HepG2 (cell line): ENCODE measurements around the gene AUTS2. TPM values are rescaled to one million over a fixed set of nuclear protein-coding genes. Genes with fewer than 3 reads are reported as not detected.

ENCODE experiments used
- ATAC-seq: fragments of 200-7000 bp; cut with Tn5 transposase; 3 replicates; pipeline ENCODE4 v1.9.1; 2020; ENCODE audit warnings: mild to moderate bottlenecking, moderate library complexity
- BruUV-seq: library from RNA; stranded (reverse); fragments of 400-500 nt; replicated peaks from 2 replicates; lab custom pipeline; 2021; lab: Mats Ljungman, UMichigan
- CTCF ChIA-PET: fragments of 300-600 bp; formaldehyde crosslinking; extraction: SDS; loops from one replicate; lab custom pipeline; 2021; ENCODE audit warnings: low total read pairs, inconsistent platforms, low intra/inter-chr PET ratio; lab: Yijun Ruan, JAX
- POLR2A ChIA-PET: fragments of 350-600 bp; sonication (Branson Sonifier 250); formaldehyde crosslinking; loops from one replicate; lab custom pipeline; 2020; ENCODE audit warnings: antibody characterized with exemption, inconsistent platforms; lab: Yijun Ruan, JAX
- DNase-seq: peaks from one replicate; pipeline ENCODE4 v3.0.0-alpha.2; 2015; ENCODE audit warnings: low spot score
- FAIRE-seq: peaks from 3 replicates; lab custom pipeline; 2011; peaks lifted over from hg19 to GRCh38; lab: Jason Lieb, UNC
- H2AFZ ChIP-seq: one replicate; pipeline ENCODE4 v1.6.1; 2011; ENCODE audit warnings: low read length, inconsistent platforms
- H3K27ac ChIP-seq: fragments of 300-600 bp; 3 replicates; pipeline ENCODE4 v1.8.0; 2011; ENCODE audit warnings: mixed run types, mild to moderate bottlenecking, mixed read lengths, low read length, inconsistent platforms; ENCODE audit not compliant: insufficient read depth; ENCODE audit errors: extremely low read length
- H3K27me3 ChIP-seq, 2 experiments: fragments of 200-600 bp in 1 of 2; 2 replicates in 1 of 2; 3 replicates in 1 of 2; pipeline versions ENCODE4 v1.6.0 to v1.8.0; 2011; ENCODE audit warnings: low read length in 2 of 2, mild to moderate bottlenecking in 2 of 2, moderate library complexity in 2 of 2, inconsistent platforms in 1 of 2; ENCODE audit not compliant: insufficient read depth in 2 of 2, control insufficient read depth in 1 of 2
- H3K36me3 ChIP-seq, 2 experiments: fragments of 200-600 bp in 1 of 2; replicated peaks in 1 of 2; 2 replicates in 1 of 2; 3 replicates in 1 of 2; pipeline versions ENCODE4 v1.5.1 to v1.8.0; 2011; ENCODE audit warnings: low read length in 2 of 2, inconsistent platforms in 1 of 2; ENCODE audit not compliant: insufficient read depth in 2 of 2, control insufficient read depth in 1 of 2
- H3K4me1 ChIP-seq: 2 replicates; pipeline ENCODE4 v1.5.1; 2012; ENCODE audit warnings: low read length, inconsistent platforms; ENCODE audit not compliant: insufficient read depth
- H3K4me2 ChIP-seq: 2 replicates; pipeline ENCODE4 v1.6.0; 2011; ENCODE audit warnings: low read depth, low read length, inconsistent platforms
- H3K4me3 ChIP-seq, 3 experiments: fragments of 200-600 bp in 1 of 3; sonication (generic), shearing (Covaris generic) in 1 of 3; replicated peaks in 1 of 3; 2 replicates each; pipeline ENCODE4 v1.5.1; 2011 to 2016; ENCODE audit warnings: low read length in 3 of 3, inconsistent platforms in 2 of 3, low read depth in 2 of 3, mild to moderate bottlenecking in 2 of 3, control low read depth in 1 of 3, mixed read lengths in 1 of 3; ENCODE audit not compliant: insufficient read depth in 1 of 3
- H3K79me2 ChIP-seq: one replicate; pipeline ENCODE4 v1.6.1; 2011; ENCODE audit warnings: low read length, inconsistent platforms; ENCODE audit not compliant: insufficient read depth
- H3K9ac ChIP-seq: 2 replicates; pipeline ENCODE4 v1.6.0; 2011; ENCODE audit warnings: mild to moderate bottlenecking, low read depth, low read length, inconsistent platforms; ENCODE audit not compliant: insufficient read depth
- H3K9me3 ChIP-seq: 2 replicates; pipeline ENCODE4 v1.5.1; 2012; ENCODE audit warnings: mild to moderate bottlenecking, low read length
- H4K20me1 ChIP-seq: 2 replicates; pipeline ENCODE4 v1.6.0; 2011; ENCODE audit warnings: inconsistent platforms, mild to moderate bottlenecking, low read length, moderate library complexity; ENCODE audit not compliant: insufficient read depth
- CREB3 ChIP-seq: sonication (generic); formaldehyde crosslinking; IDR thresholded peaks from 2 replicates; pipeline ENCODE4 v1.5.0; 2020; ENCODE audit warnings: missing genetic modification reagents
- GLI4 ChIP-seq: sonication (generic); formaldehyde crosslinking; IDR thresholded peaks from 2 replicates; pipeline ENCODE4 v1.5.1; 2020; ENCODE audit warnings: missing genetic modification reagents, mild to moderate bottlenecking, moderate library complexity, borderline replicate concordance
- HMG20B ChIP-seq: conservative IDR thresholded peaks from 2 replicates; pipeline ENCODE4 v1.6.1; 2016; ENCODE audit warnings: missing genetic modification reagents, missing compliant biosample characterization
- HNRNPLL ChIP-seq: fragments of 200-400 bp; formaldehyde crosslinking; IDR thresholded peaks from 2 replicates; pipeline ENCODE4 v1.6.1; 2017; ENCODE audit warnings: mild to moderate bottlenecking, low read depth, low read length; ENCODE audit not compliant: poor library complexity, severe bottlenecking
- KDM2A ChIP-seq: sonication (generic); formaldehyde crosslinking; IDR thresholded peaks from 2 replicates; pipeline ENCODE4 v1.4.0; 2020; ENCODE audit warnings: low read depth, missing genetic modification reagents, borderline replicate concordance
- PCBP1 ChIP-seq: fragments of 200-400 bp; formaldehyde crosslinking; IDR thresholded peaks from 2 replicates; pipeline ENCODE4 v1.6.1; 2017; ENCODE audit warnings: mild to moderate bottlenecking, low read depth, low read length, borderline replicate concordance
- ZFY ChIP-seq: sonication (generic); formaldehyde crosslinking; IDR thresholded peaks from 2 replicates; pipeline ENCODE4 v1.4.0; 2020; ENCODE audit warnings: missing genetic modification reagents
- ZMAT5 ChIP-seq: sonication (generic); formaldehyde crosslinking; IDR thresholded peaks from 2 replicates; pipeline ENCODE4 v1.5.0; 2020; ENCODE audit warnings: mild to moderate bottlenecking, low read depth, missing genetic modification reagents, borderline replicate concordance
- ZNF326 ChIP-seq: sonication (generic); formaldehyde crosslinking; IDR thresholded peaks from 2 replicates; pipeline ENCODE4 v1.4.0; 2020; ENCODE audit warnings: missing genetic modification reagents, borderline replicate concordance
- ZNF598 ChIP-seq: sonication (generic); formaldehyde crosslinking; IDR thresholded peaks from 2 replicates; pipeline ENCODE4 v1.5.1; 2020; ENCODE audit warnings: mild to moderate bottlenecking, missing genetic modification reagents, borderline replicate concordance
- ZNF780A ChIP-seq: sonication (generic); formaldehyde crosslinking; IDR thresholded peaks from 2 replicates; pipeline ENCODE4 v1.8.0; 2022; ENCODE audit warnings: mild to moderate bottlenecking, missing genetic modification reagents, moderate library complexity
- ZNF839 ChIP-seq: sonication (generic); formaldehyde crosslinking; IDR thresholded peaks from 2 replicates; pipeline ENCODE4 v1.4.0; 2020; ENCODE audit warnings: missing genetic modification reagents, mild to moderate bottlenecking, borderline replicate concordance
- WGBS: methylation state at CpG from one replicate; pipeline ENCODE4 v1.1.6; 2017; ENCODE audit warnings: low lambda C conversion rate; 5-methylcytosine and 5-hydroxymethylcytosine counted together
- in situ Hi-C: cut with HindIII; loops from 2 replicates; pipeline ENCODE4 v1.10.0; 2017; ENCODE audit warnings: low pct_unique_long_range_greater_than_20kb; ENCODE audit not compliant: extremely low pct_ligation_motif_present
- intact Hi-C: fragments of 100-400 bp; cut with micrococcal nuclease; formaldehyde crosslinking; loops from one replicate; pipeline ENCODE4 v1.10.0; 2022; ENCODE audit not compliant: unreplicated experiment
- polyA plus RNA-seq, 8 experiments: library from polyadenylated mRNA; depleted of rRNA in 3 of 8; stranded (reverse) in 7 of 8; unstranded in 1 of 8; fragments of >200 nt; fragmentation: Illumina TruSeq in 4 of 8; extraction: Trizol in 4 of 8; gene quantifications; 2 replicates each; pipeline versions ENCODE4 v1.2.1 to v1.2.3, GENCODE V29; 2011 to 2016; ENCODE audit warnings: low read depth in 4 of 8, missing spikeins in 1 of 8, mixed read lengths in 1 of 8; ENCODE audit not compliant: insufficient read depth in 1 of 8
- total RNA-seq, 5 experiments: library from RNA; depleted of rRNA; stranded (reverse); fragments of >200 nt; fragmentation: Illumina TruSeq; extraction: Trizol; gene quantifications; 2 replicates each; pipeline ENCODE4 v1.2.3, GENCODE V29; 2016; ENCODE audit warnings: low read depth in 1 of 5
- TF ChIP-seq, protein P1 (sequence below): sonication (generic); formaldehyde crosslinking; IDR thresholded peaks from 2 replicates; pipeline ENCODE4 v1.4.0; 2020; ENCODE audit warnings: missing genetic modification reagents; ENCODE audit errors: not compliant biosample characterization

The AUTS2 gene
- total and polyA plus RNA-seq, 2 of the 13 experiments (the other 11 are each of a cell fraction or from before 2014, with no cell fraction given): 0.38 TPM; not detected in 1

DNA sequence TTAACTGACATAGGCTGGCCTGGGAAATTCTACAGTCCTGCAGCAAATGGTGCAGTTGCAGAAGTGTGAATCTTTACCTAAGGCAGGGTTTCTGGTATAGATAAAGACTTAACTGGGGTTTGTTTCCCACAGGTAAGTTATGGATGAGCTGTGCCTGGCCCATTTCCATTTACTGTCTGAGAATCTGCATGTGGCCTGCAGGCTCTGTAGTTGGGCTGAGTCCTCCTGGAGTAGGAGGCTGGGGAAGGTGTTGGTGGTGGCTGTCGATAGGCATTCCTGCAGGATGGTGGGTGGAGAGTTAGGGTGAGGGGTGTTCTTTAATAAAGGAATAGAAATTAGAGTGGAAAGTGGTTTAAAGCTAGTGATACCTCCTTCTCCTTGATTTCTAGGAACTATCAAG lies 193.5 kb downstream of the AUTS2 start (continued):
- TF ChIP-seq ZMAT5: no peak
- TF ChIP-seq, all 625 proteins: peak for 0

- Histone ChIP-seq H3K27ac (no peak overlapping the region), H3K9me3 (no peaks in the 10 kb centered on the region), H3K4me1 (no peaks in the 10 kb centered on the region), H4K20me1 (no peaks in the 10 kb centered on the region), H3K4me2 (no peak overlapping the region), H2AFZ (no peak overlapping the region), H3K4me3 (no peak overlapping the region), H3K9ac (no peak overlapping the region), H3K27me3 (no peaks in the 10 kb centered on the region), H3K36me3 (no peaks in the 10 kb centered on the region), H3K79me2 (no peaks in the 10 kb centered on the region)
- TF ChIP-seq ZFY: no peak
- no peak for TF ChIP-seq CREB3 (CRISPR knock-in tag)
- in situ Hi-C loops (no loop called here), intact Hi-C loops (no loop called here)
- DNase-seq (no peak), FAIRE-seq (no peak), ATAC-seq (no peak)
- ChIA-PET CTCF (no interaction called here), POLR2A (no interaction called here)
- 23% methylated on average over 5 of the region's 5 CpGs for WGBS
- BruUV-seq: no TSS peak
Observed at GRCh38 chr7:69795932-69796331, 197.7 kb downstream of the AUTS2 start.

DNA sequence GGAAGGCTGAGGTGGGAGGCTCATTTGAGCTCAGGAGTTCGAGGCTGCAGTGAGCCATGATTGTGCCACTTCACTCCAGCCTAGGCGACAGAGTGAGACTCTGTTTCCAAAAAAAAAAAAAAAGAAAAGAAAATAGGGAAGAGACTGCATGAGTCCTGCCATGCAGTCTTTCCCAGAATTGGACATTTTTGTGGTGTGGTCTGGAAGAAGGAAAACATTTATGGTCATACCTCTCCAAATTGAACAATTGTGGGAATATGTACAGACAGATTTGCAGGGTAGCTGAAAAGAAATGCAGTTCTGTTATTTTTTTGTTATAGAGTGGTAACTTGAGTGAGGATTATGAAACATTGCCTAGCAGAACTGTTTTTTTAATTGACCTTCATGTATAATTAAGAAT lies 198.1 kb downstream of the AUTS2 start:
- no peaks in the 10 kb centered on the region for H3K4me1 ChIP-seq
- no peak overlapping the region for H3K4me2 ChIP-seq
- ChIA-PET CTCF (no interaction called here), POLR2A (no interaction called here)
- in situ Hi-C loops (no loop called here), intact Hi-C loops (no loop called here)
- no peak overlapping the region for H3K27ac ChIP-seq
- H3K4me3 ChIP-seq: no peak overlapping the region
- ATAC-seq (no peak), DNase-seq (no peak), FAIRE-seq (no peak)
- H2AFZ ChIP-seq: no peak overlapping the region
- H3K9ac ChIP-seq: no peak overlapping the region
- no TSS peak for BruUV-seq
- H3K36me3 ChIP-seq: no peaks in the 10 kb centered on the region
- H3K27me3 ChIP-seq: no peaks in the 10 kb centered on the region
- no peaks in the 10 kb centered on the region for H4K20me1 ChIP-seq
- no peaks in the 10 kb centered on the region for H3K9me3 ChIP-seq
- no peaks in the 10 kb centered on the region for H3K79me2 ChIP-seq
- WGBS: 15% methylated on average over 2 of the region's 2 CpGs
- TF ChIP-seq ZNF839 (no peak), ZNF326 (no peak), GLI4 (CRISPR knock-in tag) (no peak), KDM2A (CRISPR knock-in tag) (no peak), PCBP1 (no peak), HMG20B (CRISPR knock-in tag) (no peak), HNRNPLL (no peak), ZNF598 (CRISPR knock-in tag) (no peak), ZNF780A (no peak)
- TF ChIP-seq, protein P1, sequence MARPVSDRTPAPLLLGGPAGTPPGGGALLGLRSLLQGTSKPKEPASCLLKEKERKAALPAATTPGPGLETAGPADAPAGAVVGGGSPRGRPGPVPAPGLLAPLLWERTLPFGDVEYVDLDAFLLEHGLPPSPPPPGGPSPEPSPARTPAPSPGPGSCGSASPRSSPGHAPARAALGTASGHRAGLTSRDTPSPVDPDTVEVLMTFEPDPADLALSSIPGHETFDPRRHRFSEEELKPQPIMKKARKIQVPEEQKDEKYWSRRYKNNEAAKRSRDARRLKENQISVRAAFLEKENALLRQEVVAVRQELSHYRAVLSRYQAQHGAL (CRISPR knock-in tag): no peak
